SK-N-SH treated with all-trans-retinoic acid at 6 μM for 48 hours (cell line): ENCODE measurements around the gene RAD51B.

Experiments used
- CREB5 ChIP-seq: fragments of 250-450 bp; sonication (Bioruptor Pico); IDR thresholded peaks from 2 replicates; pipeline ENCODE4 v1.5.1; 2020; ENCODE audit warnings: low read depth, mild to moderate bottlenecking, moderate library complexity
- ESRRG ChIP-seq: fragments of 250-450 bp; sonication (Bioruptor Pico); IDR thresholded peaks from 2 replicates; pipeline ENCODE4 v1.6.1; 2021; ENCODE audit warnings: mild to moderate bottlenecking
- GLIS3 ChIP-seq: fragments of 250-450 bp; sonication (Bioruptor Pico); IDR thresholded peaks from 2 replicates; pipeline ENCODE4 v1.5.0; 2020; ENCODE audit warnings: mild to moderate bottlenecking, moderate library complexity
- OSR1 ChIP-seq: fragments of 250-450 bp; sonication (Bioruptor Pico); IDR thresholded peaks from 2 replicates; pipeline ENCODE4 v1.8.0; 2022; ENCODE audit warnings: moderate library complexity, mild to moderate bottlenecking, inconsistent platforms
- PATZ1 ChIP-seq: fragments of 250-450 bp; sonication (Bioruptor Pico); IDR thresholded peaks from 2 replicates; pipeline ENCODE4 v1.8.0; 2020; ENCODE audit warnings: mild to moderate bottlenecking, moderate library complexity, borderline replicate concordance
- POU6F1 ChIP-seq: fragments of 250-450 bp; sonication (Bioruptor Pico); IDR thresholded peaks from 2 replicates; pipeline ENCODE4 v1.8.0; 2021; ENCODE audit warnings: low read depth, mild to moderate bottlenecking, moderate library complexity, borderline replicate concordance
- RARB ChIP-seq: fragments of 250-450 bp; sonication (Bioruptor Pico); IDR thresholded peaks from 2 replicates; pipeline ENCODE4 v1.8.0; 2021; ENCODE audit warnings: mild to moderate bottlenecking, moderate library complexity
- TOX ChIP-seq: fragments of 250-450 bp; sonication (Bioruptor Pico); IDR thresholded peaks from 2 replicates; pipeline ENCODE4 v1.8.0; 2021; ENCODE audit warnings: mild to moderate bottlenecking, moderate library complexity, borderline replicate concordance
- ZFP3 ChIP-seq: fragments of 250-450 bp; sonication (Bioruptor Pico); IDR thresholded peaks from 2 replicates; pipeline ENCODE4 v1.5.0; 2020; ENCODE audit warnings: mild to moderate bottlenecking, moderate library complexity
- ZFP30 ChIP-seq: fragments of 450-650 bp; formaldehyde crosslinking; IDR thresholded peaks from 2 replicates; pipeline ENCODE4 v1.5.0; 2022; ENCODE audit warnings: mild to moderate bottlenecking, moderate library complexity
- ZNF565 ChIP-seq: fragments of 450-650 bp; formaldehyde crosslinking; conservative IDR thresholded peaks from 2 replicates; pipeline ENCODE4 v1.5.0; 2020; ENCODE audit warnings: low read depth, mild to moderate bottlenecking, moderate library complexity
- ZNF70 ChIP-seq: fragments of 450-650 bp; formaldehyde crosslinking; IDR thresholded peaks from 2 replicates; pipeline ENCODE4 v1.5.0; 2020; ENCODE audit warnings: mild to moderate bottlenecking, moderate library complexity
- ZNF8 ChIP-seq: fragments of 450-650 bp; formaldehyde crosslinking; IDR thresholded peaks from 2 replicates; pipeline ENCODE4 v1.5.0; 2020; ENCODE audit warnings: mild to moderate bottlenecking, moderate library complexity
- TF ChIP-seq, protein P1 (sequence below): fragments of 250-450 bp; sonication (Bioruptor Pico); IDR thresholded peaks from 2 replicates; pipeline ENCODE4 v1.5.0; 2020; ENCODE audit warnings: mild to moderate bottlenecking, moderate library complexity

DNA sequence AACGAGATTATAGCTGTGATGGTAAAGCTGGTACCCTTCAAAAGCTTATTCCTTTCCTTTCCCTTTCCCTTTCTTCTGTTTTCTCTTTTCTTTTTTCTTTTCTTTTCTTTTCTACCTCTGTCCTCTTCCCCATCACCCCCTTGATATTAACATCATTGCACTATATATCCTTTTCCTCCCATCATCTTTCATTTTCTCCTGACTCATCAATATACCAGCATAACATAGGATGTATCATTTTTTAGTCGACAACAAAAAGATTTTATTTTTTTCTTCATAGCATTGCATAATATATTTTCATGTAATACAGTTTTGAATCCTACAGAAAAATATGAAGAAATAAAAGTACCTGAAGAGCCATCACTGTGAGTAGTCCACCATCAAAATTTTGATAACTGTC lies 230.6 kb downstream of the RAD51B start:
- no peak for TF ChIP-seq ZFP30 (CRISPR knock-in tag)
- TF ChIP-seq RARB = no peak
- TF ChIP-seq POU6F1 (CRISPR knock-in tag) = no peak
- no peak for TF ChIP-seq ZNF565
- no peak for TF ChIP-seq OSR1 (CRISPR knock-in tag)
- TF ChIP-seq PATZ1 (CRISPR knock-in tag) = no peak
- TF ChIP-seq ZFP3 = no peak
- TF ChIP-seq GLIS3 = no peak
- TF ChIP-seq ZNF70 (CRISPR knock-in tag) = no peak
- TF ChIP-seq, protein P1, sequence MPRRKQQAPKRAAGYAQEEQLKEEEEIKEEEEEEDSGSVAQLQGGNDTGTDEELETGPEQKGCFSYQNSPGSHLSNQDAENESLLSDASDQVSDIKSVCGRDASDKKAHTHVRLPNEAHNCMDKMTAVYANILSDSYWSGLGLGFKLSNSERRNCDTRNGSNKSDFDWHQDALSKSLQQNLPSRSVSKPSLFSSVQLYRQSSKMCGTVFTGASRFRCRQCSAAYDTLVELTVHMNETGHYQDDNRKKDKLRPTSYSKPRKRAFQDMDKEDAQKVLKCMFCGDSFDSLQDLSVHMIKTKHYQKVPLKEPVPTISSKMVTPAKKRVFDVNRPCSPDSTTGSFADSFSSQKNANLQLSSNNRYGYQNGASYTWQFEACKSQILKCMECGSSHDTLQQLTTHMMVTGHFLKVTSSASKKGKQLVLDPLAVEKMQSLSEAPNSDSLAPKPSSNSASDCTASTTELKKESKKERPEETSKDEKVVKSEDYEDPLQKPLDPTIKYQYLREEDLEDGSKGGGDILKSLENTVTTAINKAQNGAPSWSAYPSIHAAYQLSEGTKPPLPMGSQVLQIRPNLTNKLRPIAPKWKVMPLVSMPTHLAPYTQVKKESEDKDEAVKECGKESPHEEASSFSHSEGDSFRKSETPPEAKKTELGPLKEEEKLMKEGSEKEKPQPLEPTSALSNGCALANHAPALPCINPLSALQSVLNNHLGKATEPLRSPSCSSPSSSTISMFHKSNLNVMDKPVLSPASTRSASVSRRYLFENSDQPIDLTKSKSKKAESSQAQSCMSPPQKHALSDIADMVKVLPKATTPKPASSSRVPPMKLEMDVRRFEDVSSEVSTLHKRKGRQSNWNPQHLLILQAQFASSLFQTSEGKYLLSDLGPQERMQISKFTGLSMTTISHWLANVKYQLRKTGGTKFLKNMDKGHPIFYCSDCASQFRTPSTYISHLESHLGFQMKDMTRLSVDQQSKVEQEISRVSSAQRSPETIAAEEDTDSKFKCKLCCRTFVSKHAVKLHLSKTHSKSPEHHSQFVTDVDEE (CRISPR knock-in tag) = no peak
- TF ChIP-seq TOX (CRISPR knock-in tag) = no peak
- TF ChIP-seq CREB5 (CRISPR knock-in tag) = no peak
- TF ChIP-seq ESRRG (CRISPR knock-in tag) = no peak
- no peak for TF ChIP-seq ZNF8 (CRISPR knock-in tag)
